ENCODE results near the gene PPM1G. TPM values are rescaled to one million over a fixed set of nuclear protein-coding genes. Genes with fewer than 3 reads are reported as not detected.

Gene PPM1G
- total RNA-seq, 6 experiments from 2014 or later: 20.9 to 38.4 (median 24.2) TPM

DNA sequence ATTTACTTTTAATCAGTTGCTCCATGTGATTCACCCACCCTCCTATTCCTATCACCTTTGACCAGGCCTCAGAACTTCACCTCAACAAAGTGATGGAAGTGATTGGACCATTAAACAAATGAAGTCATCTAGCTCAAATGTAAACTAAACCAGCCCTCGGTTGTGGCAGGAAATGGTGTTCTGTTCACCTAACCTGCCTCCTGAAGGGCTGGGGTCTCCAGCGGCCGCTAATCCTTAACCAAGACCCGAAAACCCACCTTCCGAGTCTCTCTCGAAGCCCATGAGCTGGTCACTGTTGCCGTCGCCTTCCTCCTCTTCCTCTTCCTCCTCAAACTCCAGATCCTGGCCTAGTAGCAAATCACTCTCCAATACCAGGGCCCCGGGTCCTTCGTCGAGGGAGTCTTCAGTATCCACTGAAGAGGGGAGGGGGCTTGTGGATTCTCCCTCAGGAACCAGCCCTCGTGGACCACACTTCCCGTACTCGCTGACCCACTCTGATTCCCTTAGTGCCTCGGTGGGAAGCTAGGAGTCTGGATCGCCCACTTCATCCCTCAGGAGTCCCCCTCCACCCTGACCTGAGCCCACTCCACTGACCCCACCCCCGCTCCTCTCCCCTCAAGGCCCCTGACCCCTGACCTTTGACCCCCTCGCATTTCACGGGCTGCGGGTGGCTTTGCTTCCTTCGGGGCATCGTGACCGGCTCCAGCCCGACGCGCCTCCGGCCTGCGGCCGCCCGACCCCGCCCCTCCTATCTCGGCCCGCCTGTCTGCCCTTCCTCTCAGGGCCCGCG is 29.4 kb downstream of the PPM1G start:
- Histone ChIP-seq H3K27ac (peak overlapping the region; percentile 61 to 95 (median 93)), H3K9me3 (no peaks in the 10 kb centered on the region), H3K36me3 (peaks cover 7 to 55% (median 15%) of the 10 kb centered on the region in 4 donors), H3K27me3 (no peaks in the 10 kb centered on the region), H3K4me3 (peak overlapping the region; percentile 54 to 77 (median 65)), H3K4me1 (peaks cover 0 to 41% (median 15%) of the 10 kb centered on the region in 4 donors)
- DNase-seq (peak; percentile 85 to 87 (median 86)), ATAC-seq (peak; percentile 46 to 56 (median 54))
- TF ChIP-seq, protein P1, sequence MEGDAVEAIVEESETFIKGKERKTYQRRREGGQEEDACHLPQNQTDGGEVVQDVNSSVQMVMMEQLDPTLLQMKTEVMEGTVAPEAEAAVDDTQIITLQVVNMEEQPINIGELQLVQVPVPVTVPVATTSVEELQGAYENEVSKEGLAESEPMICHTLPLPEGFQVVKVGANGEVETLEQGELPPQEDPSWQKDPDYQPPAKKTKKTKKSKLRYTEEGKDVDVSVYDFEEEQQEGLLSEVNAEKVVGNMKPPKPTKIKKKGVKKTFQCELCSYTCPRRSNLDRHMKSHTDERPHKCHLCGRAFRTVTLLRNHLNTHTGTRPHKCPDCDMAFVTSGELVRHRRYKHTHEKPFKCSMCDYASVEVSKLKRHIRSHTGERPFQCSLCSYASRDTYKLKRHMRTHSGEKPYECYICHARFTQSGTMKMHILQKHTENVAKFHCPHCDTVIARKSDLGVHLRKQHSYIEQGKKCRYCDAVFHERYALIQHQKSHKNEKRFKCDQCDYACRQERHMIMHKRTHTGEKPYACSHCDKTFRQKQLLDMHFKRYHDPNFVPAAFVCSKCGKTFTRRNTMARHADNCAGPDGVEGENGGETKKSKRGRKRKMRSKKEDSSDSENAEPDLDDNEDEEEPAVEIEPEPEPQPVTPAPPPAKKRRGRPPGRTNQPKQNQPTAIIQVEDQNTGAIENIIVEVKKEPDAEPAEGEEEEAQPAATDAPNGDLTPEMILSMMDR (IDR thresholded peaks at IDR 0.05): no peak
- peak; percentile 77 for TF ChIP-seq POLR2A (IDR thresholded peaks at IDR 0.05)
- intact Hi-C loops (cut with DNase I): no loop called here
- WGBS (ENCODE audit: insufficient coverage, low coverage, low lambda C conversion rate, missing lambda C conversion rate): under 1% methylated on average over 35 of the region's 35 CpGs

DNA sequence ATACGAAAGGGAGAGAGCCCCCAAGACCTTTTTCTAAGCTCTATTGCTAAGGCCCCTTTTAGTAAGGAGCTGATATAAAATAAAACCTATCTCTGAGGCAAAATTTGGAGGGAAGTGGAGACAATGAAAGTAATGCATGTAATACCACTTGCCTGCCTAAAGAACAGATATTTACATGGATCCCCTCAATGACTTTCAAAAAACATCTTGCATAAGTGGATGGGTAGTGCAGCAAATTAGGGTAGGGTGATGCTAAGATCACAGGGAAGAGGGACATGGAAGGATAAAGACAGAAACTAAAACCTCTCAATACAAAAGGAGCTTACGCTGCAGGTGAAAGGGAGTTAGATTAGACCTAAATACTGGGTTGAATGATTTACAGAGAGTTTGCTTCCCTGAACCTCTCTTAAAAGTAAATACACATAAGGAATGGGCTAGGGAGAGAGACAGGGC is 30.0 kb downstream of the PPM1G start:
- Histone ChIP-seq H3K27ac (peak overlapping the region; percentile 61 to 95 (median 93)), H3K36me3 (peaks cover 6 to 55% (median 18%) of the 10 kb centered on the region in 4 donors), H3K4me1 (peaks cover 0 to 41% (median 15%) of the 10 kb centered on the region in 4 donors), H3K27me3 (no peaks in the 10 kb centered on the region), H3K9me3 (no peaks in the 10 kb centered on the region), H3K4me3 (peak overlapping the region; percentile 54 to 77 (median 65))
- intact Hi-C loops (cut with DNase I): no loop called here
- whole genome bisulfite sequencing (ENCODE audit: insufficient coverage, low coverage, low lambda C conversion rate, missing lambda C conversion rate): 38% methylated on average over 2 of the region's 2 CpGs
- DNase-seq: no peak
- no peak for ATAC-seq
- TF ChIP-seq POLR2A (IDR thresholded peaks at IDR 0.05): no peak
- TF ChIP-seq, protein P1 (IDR thresholded peaks at IDR 0.05): no peak

DNA sequence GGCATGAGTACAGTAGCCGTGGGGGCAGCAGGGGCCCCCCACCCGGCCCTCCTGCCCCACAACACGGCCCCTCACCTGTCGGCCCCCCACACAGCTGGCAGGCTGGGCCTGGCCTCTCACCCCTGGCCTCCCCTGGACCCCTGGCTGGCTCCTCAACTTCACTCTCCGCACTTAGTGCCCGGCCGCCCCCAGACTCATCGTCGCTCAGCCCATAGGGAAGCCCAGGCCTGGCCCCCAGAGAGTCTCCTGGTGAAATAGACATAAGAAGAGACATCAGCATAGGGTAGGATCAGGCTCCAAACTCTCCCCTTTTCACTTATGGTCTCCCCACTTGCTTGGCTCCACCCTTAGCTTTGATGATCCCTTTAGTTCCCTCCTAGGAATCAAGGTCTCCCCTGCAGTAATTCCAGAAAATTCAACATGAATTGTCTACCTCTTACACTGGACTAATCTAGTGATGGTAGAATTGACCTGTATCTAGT is 30.5 kb downstream of the PPM1G start:
- Histone ChIP-seq H3K4me3 (peak overlapping the region in 2 of 3 donors; percentile 54 to 77), H3K27ac (peak overlapping the region in 2 of 3 donors; percentile 61 to 95), H3K36me3 (peaks cover 6 to 55% (median 21%) of the 10 kb centered on the region in 4 donors)

DNA sequence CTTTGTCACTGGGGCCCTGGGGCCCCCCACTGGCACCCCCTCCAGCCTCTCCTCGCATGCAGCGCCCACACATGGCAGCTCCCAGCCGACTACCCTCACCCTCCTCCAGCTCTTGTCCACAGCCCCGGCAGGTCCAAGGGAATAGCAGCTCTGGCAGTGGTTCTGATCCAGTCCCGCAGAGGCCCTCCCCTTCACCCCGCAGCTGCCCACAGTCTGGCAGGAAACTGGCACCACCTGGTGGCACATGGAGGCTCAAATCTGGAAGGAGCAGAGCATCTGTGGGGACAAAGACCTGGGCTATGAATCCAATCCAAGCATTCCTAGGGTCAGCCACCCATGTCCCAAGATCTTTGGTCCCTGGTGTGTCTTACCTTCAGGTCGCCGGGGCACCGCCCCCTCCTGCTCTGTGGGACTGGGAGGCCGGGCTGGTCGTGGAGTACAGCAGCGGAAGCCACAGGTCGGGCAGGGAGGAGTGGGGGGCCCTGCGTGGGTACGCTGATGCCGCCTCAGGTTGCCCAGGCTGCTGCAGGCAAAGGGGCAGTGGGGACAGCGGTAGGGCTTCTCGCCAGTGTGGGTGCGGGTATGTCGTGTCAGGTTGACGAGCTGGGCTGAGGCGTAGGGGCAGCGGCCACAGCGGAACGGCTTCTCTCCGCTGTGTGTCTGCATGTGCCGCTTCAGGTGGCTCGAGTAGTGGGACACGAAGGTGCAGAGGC is 31.1 kb downstream of the PPM1G start:
- Histone ChIP-seq H3K4me3 (no peak overlapping the region), H3K27ac (peak overlapping the region in 1 of 3 donors; percentile 40)
- 37% methylated on average over 3 of the region's 29 CpGs for WGBS (ENCODE audit: insufficient coverage, low coverage, low lambda C conversion rate, missing lambda C conversion rate)

More for the DNA sequence above, 30.5 kb downstream of the PPM1G start:
- no peak for DNase-seq
- H3K9me3 ChIP-seq: no peaks in the 10 kb centered on the region
- no peak for TF ChIP-seq POLR2A (IDR thresholded peaks at IDR 0.05)
- TF ChIP-seq, protein P1 (IDR thresholded peaks at IDR 0.05): no peak
- no peak for ATAC-seq
- H3K27me3 ChIP-seq: no peaks in the 10 kb centered on the region
- intact Hi-C loops (cut with DNase I): no loop called here
- peaks cover 0 to 41% (median 15%) of the 10 kb centered on the region in 4 donors for H3K4me1 ChIP-seq
- WGBS (ENCODE audit: insufficient coverage, low coverage, low lambda C conversion rate, missing lambda C conversion rate): 80% methylated on average over 1 of the region's 9 CpGs

More for the DNA sequence above, 31.1 kb downstream of the PPM1G start:
- intact Hi-C loops (cut with DNase I): no loop called here
- Histone ChIP-seq H3K9me3 (no peaks in the 10 kb centered on the region), H3K4me1 (peaks cover 0 to 41% (median 15%) of the 10 kb centered on the region in 4 donors), H3K36me3 (peaks cover 6 to 57% (median 24%) of the 10 kb centered on the region in 4 donors), H3K27me3 (no peaks in the 10 kb centered on the region)
- no peak for TF ChIP-seq POLR2A (IDR thresholded peaks at IDR 0.05)
- TF ChIP-seq, protein P1 (IDR thresholded peaks at IDR 0.05): peak in 3 of 4 donors; percentile 17 to 41 (median 21)
- DNase-seq (peak in 2 of 3 donors; percentile 44 to 51), ATAC-seq (peak in 2 of 4 donors; percentile 2 to 5)
